Esophagus muscularis mucosa (tissue), 4 donors: ENCODE measurements around the gene WDR37.

ENCODE experiments used
- EP300 ChIP-seq: sonication (generic); formaldehyde crosslinking; IDR thresholded peaks from one replicate; pipeline ENCODE4 v1.6.1; 2017; ENCODE audit warnings: antibody characterized with exemption
- POLR2A ChIP-seq: fragments of 450-650 bp; IDR thresholded peaks from one replicate; pipeline ENCODE4 v1.6.1; 2017; ENCODE audit warnings: antibody characterized with exemption, moderate library complexity, mild to moderate bottlenecking, low read depth
- POLR2AphosphoS5 ChIP-seq, 2 donors: sonication (generic); formaldehyde crosslinking; IDR thresholded peaks; one replicate each; pipeline ENCODE4 v1.6.1; 2017; ENCODE audit warnings: antibody characterized with exemption in 2 of 2
- TF ChIP-seq, protein P1 (sequence below), 3 experiments: fragments of 200-600 bp in 2 of 3; fragments of 450-650 bp in 1 of 3; sonication (generic) in 2 of 3; IDR thresholded peaks; one replicate each; pipeline ENCODE4 v1.5.1; 2017 to 2019; ENCODE audit warnings: antibody characterized with exemption in 3 of 3, mild to moderate bottlenecking in 2 of 3, moderate library complexity in 1 of 3

DNA sequence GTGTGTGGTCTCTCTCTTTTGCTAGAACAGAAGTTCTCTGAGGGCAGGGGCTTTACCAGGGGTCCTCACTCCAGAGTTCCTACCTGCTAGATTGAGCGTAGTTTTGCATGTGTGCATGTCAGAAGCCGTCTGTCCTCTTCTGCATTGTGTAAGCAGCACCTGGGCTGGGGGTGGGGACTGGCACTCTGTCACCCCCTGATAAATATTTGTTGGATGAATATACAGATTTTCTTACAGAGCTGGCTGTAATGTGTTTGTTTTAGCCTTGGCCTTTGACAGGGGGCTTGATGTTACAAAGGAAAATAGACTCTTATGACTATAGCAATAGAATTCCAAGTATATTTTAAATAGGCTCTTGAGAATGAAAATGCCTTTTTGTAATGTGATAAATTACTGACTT lies 46.6 kb downstream of the WDR37 start:
- TF ChIP-seq, protein P1, sequence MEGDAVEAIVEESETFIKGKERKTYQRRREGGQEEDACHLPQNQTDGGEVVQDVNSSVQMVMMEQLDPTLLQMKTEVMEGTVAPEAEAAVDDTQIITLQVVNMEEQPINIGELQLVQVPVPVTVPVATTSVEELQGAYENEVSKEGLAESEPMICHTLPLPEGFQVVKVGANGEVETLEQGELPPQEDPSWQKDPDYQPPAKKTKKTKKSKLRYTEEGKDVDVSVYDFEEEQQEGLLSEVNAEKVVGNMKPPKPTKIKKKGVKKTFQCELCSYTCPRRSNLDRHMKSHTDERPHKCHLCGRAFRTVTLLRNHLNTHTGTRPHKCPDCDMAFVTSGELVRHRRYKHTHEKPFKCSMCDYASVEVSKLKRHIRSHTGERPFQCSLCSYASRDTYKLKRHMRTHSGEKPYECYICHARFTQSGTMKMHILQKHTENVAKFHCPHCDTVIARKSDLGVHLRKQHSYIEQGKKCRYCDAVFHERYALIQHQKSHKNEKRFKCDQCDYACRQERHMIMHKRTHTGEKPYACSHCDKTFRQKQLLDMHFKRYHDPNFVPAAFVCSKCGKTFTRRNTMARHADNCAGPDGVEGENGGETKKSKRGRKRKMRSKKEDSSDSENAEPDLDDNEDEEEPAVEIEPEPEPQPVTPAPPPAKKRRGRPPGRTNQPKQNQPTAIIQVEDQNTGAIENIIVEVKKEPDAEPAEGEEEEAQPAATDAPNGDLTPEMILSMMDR (IDR thresholded peaks at IDR 0.05): no peak
- TF ChIP-seq POLR2A (no peak), POLR2AphosphoS5 (IDR thresholded peaks at IDR 0.05) (no peak), EP300 (no peak)
